Glutamatergic neuron (in vitro differentiated cells): ENCODE measurements around the gene PACRG. TPM values are rescaled to one million over a fixed set of nuclear protein-coding genes. Genes with fewer than 3 reads are reported as not detected.

ENCODE experiments used
- DNase-seq: peaks from one replicate; pipeline ENCODE4 v3.0.0; 2022
- H3K27ac Mint-ChIP-seq: one replicate; pipeline ENCODE4 v1.8.0; 2020; ENCODE audit warnings: mild to moderate bottlenecking, mixed read lengths, inconsistent platforms; ENCODE audit not compliant: unreplicated experiment
- H3K27me3 Mint-ChIP-seq: one replicate; pipeline ENCODE4 v1.8.0; 2020; ENCODE audit warnings: mild to moderate bottlenecking, moderate library complexity, mixed read lengths, inconsistent platforms; ENCODE audit not compliant: unreplicated experiment
- H3K36me3 Mint-ChIP-seq: one replicate; pipeline ENCODE4 v1.8.0; 2020; ENCODE audit warnings: mild to moderate bottlenecking, mixed read lengths, inconsistent platforms; ENCODE audit not compliant: unreplicated experiment
- H3K4me1 Mint-ChIP-seq: one replicate; pipeline ENCODE4 v1.8.0; 2020; ENCODE audit warnings: mild to moderate bottlenecking, low read depth, mixed read lengths, inconsistent platforms; ENCODE audit not compliant: unreplicated experiment
- H3K4me3 Mint-ChIP-seq: one replicate; pipeline ENCODE4 v1.8.0; 2020; ENCODE audit warnings: mild to moderate bottlenecking, mixed read lengths, inconsistent platforms; ENCODE audit not compliant: unreplicated experiment
- H3K9me3 Mint-ChIP-seq: one replicate; pipeline ENCODE4 v1.8.0; 2020; ENCODE audit warnings: mild to moderate bottlenecking, moderate library complexity, mixed read lengths, inconsistent platforms; ENCODE audit not compliant: unreplicated experiment
- CTCF ChIP-seq: fragments of 200-600 bp; sonication (generic); IDR thresholded peaks from one replicate; pipeline ENCODE4 v1.5.0; 2021; ENCODE audit not compliant: partially characterized antibody, unreplicated experiment
- total RNA-seq: library from RNA; stranded (reverse); fragmentation: NEBNext Ultra II Directional; extraction: Animal tissue kit (Norgen Biotek cat#: 25700); gene quantifications from one replicate; pipeline ENCODE4 v1.2.1, GENCODE V29; 2021; ENCODE audit not compliant: unreplicated experiment

Gene PACRG
- total RNA-seq, 1 donor from 2014 or later: not detected

- TF ChIP-seq CTCF: no peak
- peaks cover 4% of the 10 kb centered on the region for H3K36me3 Mint-ChIP-seq
- no peak overlapping the region for H3K4me3 Mint-ChIP-seq
- DNase-seq: no peak
- peaks cover 3% of the 10 kb centered on the region for H3K4me1 Mint-ChIP-seq
- H3K27me3 Mint-ChIP-seq: no peaks in the 10 kb centered on the region
- H3K27ac Mint-ChIP-seq: no peak overlapping the region
- no peaks in the 10 kb centered on the region for H3K9me3 Mint-ChIP-seq
Measured at GRCh38 chr6:163063561-163063960, 335.8 kb downstream of the PACRG start.

- TF ChIP-seq CTCF: no peak
- Mint-ChIP-seq H3K9me3 (no peaks in the 10 kb centered on the region), H3K4me1 (peaks cover 3% of the 10 kb centered on the region), H3K36me3 (no peaks in the 10 kb centered on the region), H3K27ac (no peak overlapping the region), H3K27me3 (no peaks in the 10 kb centered on the region), H3K4me3 (no peak overlapping the region)
- DNase-seq: no peak
Measured at GRCh38 chr6:163064397-163064796, 336.6 kb downstream of the PACRG start.

GRCh38 chr6:163066200-163066599, 338.4 kb downstream of the PACRG start:
- no peaks in the 10 kb centered on the region for H3K36me3 Mint-ChIP-seq
- no peak overlapping the region for H3K27ac Mint-ChIP-seq
- H3K4me3 Mint-ChIP-seq: no peak overlapping the region
- H3K4me1 Mint-ChIP-seq: peaks cover 3% of the 10 kb centered on the region
- no peak for DNase-seq
- H3K9me3 Mint-ChIP-seq: no peaks in the 10 kb centered on the region
- TF ChIP-seq CTCF: no peak
- H3K27me3 Mint-ChIP-seq: no peaks in the 10 kb centered on the region

GRCh38 chr6:163077134-163077533, 349.4 kb downstream of the PACRG start:
- Mint-ChIP-seq H3K27ac (no peak overlapping the region), H3K4me1 (peaks cover 3% of the 10 kb centered on the region), H3K9me3 (no peaks in the 10 kb centered on the region), H3K36me3 (no peaks in the 10 kb centered on the region), H3K27me3 (no peaks in the 10 kb centered on the region), H3K4me3 (no peak overlapping the region)
- no peak for DNase-seq
- TF ChIP-seq CTCF: no peak

GRCh38 chr6:163078712-163079111, 350.9 kb downstream of the PACRG start:
- Mint-ChIP-seq H3K36me3 (no peaks in the 10 kb centered on the region), H3K27me3 (no peaks in the 10 kb centered on the region), H3K4me3 (no peak overlapping the region), H3K9me3 (no peaks in the 10 kb centered on the region), H3K4me1 (peaks cover 3% of the 10 kb centered on the region), H3K27ac (no peak overlapping the region)
- no peak for TF ChIP-seq CTCF
- no peak for DNase-seq
